22Rv1 (cell line): Measurements from ENCODE around the gene NRK.
A peak's percentile ranks its signal among the peaks of the same experiment; 100 is the strongest.
"Not testable (repeated sequence)": the region's sequence is repeated elsewhere in the genome, so short reads cannot be mapped to it uniquely, and the experiment has no call there.

Source experiments
- H3K27ac ChIP-seq: fragments of 450-650 bp; 2 replicates; pipeline ENCODE4 v1.5.1; 2017
- ZFX ChIP-seq: fragments of 450-650 bp; IDR thresholded peaks from 2 replicates; pipeline ENCODE4 v1.6.1; 2017; ENCODE audit warnings: antibody characterized with exemption, borderline replicate concordance
- TF ChIP-seq, protein P1 (sequence below): fragments of 450-650 bp; IDR thresholded peaks from 2 replicates; pipeline ENCODE4 v1.5.1; 2017; ENCODE audit warnings: mild to moderate bottlenecking

Gene NRK

DNA sequence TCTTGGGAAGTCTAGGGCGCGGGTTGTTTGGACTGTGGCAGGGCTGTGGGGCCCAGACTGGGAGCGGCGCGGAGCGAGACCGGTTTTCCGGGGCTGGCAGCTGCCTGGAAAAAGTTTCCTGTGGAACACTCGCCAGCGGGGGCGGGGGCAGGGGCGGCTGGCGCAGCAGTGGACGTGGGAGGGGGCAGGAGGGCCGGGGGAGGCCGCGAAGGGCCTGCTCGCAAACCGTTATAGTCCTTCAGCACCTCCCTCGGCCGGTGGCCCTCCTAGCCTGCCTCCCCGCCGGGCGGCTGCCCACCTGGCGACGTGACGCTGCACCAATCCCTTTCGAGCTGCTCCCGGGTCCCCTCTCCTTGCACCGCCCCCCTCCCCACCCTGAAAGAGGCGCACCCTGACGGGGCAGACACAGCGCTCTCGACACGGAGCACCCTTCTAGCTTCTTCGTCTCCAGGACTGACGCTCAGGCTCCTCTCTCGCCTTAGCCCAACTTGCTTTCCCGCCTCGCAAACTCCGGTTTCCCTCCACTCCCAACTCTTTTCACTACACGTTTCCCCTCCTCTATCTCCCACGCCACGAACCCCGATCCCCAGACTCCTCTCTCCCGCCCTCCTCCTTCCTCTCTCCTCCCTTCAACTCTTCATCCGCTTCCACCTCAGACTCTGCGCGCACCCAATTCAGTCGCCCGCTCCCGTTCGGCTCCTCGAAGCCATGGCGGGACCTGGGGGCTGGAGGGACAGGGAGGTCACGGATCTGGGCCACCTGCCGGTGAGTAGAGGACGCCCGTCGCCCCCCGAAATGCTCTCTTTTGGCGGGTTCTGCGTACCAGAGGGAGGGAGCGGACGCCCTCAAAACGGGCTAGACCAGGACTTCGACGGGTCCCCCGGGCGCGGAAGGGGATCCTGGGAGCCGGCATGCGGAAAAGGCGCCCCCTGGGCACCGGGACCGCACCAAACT, at the start of gene NRK:
Gene NRK (plus strand): TSS at position 402 of the 954 bp plus-strand sequence. CDS start 307 bp downstream, at position 709.
- TF ChIP-seq, protein P1, sequence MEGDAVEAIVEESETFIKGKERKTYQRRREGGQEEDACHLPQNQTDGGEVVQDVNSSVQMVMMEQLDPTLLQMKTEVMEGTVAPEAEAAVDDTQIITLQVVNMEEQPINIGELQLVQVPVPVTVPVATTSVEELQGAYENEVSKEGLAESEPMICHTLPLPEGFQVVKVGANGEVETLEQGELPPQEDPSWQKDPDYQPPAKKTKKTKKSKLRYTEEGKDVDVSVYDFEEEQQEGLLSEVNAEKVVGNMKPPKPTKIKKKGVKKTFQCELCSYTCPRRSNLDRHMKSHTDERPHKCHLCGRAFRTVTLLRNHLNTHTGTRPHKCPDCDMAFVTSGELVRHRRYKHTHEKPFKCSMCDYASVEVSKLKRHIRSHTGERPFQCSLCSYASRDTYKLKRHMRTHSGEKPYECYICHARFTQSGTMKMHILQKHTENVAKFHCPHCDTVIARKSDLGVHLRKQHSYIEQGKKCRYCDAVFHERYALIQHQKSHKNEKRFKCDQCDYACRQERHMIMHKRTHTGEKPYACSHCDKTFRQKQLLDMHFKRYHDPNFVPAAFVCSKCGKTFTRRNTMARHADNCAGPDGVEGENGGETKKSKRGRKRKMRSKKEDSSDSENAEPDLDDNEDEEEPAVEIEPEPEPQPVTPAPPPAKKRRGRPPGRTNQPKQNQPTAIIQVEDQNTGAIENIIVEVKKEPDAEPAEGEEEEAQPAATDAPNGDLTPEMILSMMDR, result no peak
- no peak within 1 kb of the TSS for H3K27ac ChIP-seq

DNA sequence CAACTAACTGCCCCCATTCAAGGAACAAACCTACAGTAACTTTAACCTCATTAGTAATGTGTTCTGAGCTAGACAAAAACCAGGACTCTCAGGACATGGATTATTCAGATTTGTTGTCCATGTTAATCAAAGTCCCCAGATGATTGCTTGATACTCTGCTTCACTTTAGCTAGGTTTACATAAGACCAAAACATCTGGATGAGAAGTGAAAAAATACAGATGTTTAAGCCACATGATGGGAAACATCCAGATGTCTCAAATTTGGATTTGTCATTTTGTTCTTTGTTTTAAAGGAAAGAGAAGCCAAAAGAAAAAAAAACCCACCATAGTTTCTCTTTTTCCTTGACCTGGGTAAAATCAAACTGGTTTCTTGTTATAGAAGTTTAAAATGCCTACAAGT, 48.5 kb upstream of the NRK start:
- TF ChIP-seq, protein P1, result no peak
- TF ChIP-seq ZFX, result no peak
- no peak overlapping the region for H3K27ac ChIP-seq

DNA sequence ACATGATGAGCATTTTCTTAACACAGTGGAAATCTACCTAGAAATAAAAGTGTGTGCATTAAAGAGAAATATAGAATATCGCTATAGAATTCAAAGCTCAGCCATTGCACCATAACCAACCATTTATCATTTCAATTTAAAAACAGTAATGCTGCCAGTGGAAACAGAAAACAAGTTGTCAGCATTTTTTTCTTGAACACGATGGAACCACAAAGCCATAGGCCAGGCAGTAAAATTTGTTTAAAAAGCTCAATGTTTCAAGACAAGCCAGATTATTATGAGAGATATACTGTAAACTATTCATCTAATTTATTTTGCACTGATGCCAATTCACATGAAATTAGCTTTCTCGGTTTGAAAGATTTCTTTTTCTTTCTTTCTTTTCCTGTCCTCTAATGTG, 46.7 kb upstream of the NRK start:
- no peak overlapping the region for H3K27ac ChIP-seq
- TF ChIP-seq, protein P1, result no peak
- TF ChIP-seq ZFX, result no peak

GRCh38 chrX:105781804-105782203, 40.5 kb upstream of the NRK start:
- TF ChIP-seq, protein P1, result no peak
- TF ChIP-seq ZFX, result no peak
- no peak overlapping the region for H3K27ac ChIP-seq

GRCh38 chrX:105796877-105797276, 25.5 kb upstream of the NRK start:
- H3K27ac ChIP-seq, result peak overlapping the region; percentile 59

DNA sequence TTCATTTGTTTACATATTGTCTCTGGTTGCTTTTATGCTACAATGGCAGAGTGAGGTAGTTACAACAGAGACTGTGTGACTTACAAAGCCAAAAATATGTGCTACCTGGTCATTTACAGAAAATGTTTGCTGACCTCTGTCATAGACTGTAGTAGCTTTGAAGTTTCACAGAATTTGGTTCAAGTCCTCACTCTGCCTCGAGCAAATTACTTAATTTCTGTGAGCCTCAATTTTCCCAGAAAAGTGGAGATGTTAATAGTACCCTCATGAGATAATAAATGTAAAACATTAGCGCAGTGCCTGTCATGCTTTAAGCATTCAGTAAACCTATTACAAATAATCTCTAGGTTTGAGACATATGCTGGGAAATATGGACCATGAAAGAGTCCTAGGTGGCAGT, 18.4 kb upstream of the NRK start:
- H3K27ac ChIP-seq, result no peak overlapping the region
- TF ChIP-seq ZFX, result no peak
- TF ChIP-seq, protein P1, result no peak

- not testable (repeated sequence) for H3K27ac ChIP-seq
These were observed 16.7 kb upstream of the NRK start for GRCh38 chrX:105805655-105806054.

DNA sequence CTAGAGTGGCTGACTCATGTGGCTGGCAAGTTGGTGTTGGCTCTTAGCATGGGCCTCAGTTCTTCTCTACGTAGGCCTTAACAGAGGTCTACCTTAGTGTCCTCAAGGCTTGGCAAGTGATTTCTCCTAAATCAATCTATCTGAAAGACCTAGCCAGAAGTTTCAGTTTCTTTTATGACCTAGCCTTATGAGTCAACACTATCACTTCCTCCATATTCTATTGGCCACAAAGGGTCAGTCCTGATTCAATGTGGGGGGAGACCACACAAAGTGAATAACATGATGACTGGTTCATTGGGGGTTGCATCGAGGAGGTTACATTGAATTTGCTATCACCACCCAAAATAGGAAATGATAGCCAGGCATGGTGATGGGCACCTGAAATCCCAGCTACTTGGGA, 5.8 kb upstream of the NRK start:
- TF ChIP-seq, protein P1, result no peak
- TF ChIP-seq ZFX, result no peak
- no peak overlapping the region for H3K27ac ChIP-seq
